M059J (cell line): ENCODE results near the gene TMEM126A. TPM values are rescaled to one million over a fixed set of nuclear protein-coding genes. Genes with fewer than 3 reads are reported as not detected.
"Not testable (repeated sequence)": the region's sequence is repeated elsewhere in the genome, so short reads cannot be mapped to it uniquely, and the experiment has no call there.

ENCODE experiments used
- DNase-seq: peaks from one replicate; pipeline ENCODE4 v3.0.0-alpha.2; 2012; ENCODE audit warnings: low read depth
- total RNA-seq: library from RNA; depleted of rRNA; stranded (reverse); fragments of >200 nt; shearing (Covaris generic); gene quantifications from 2 replicates; pipeline ENCODE4 v1.2.3, GENCODE V29; 2014; rRNA removed

The TMEM126A gene
- 42.1 and 60.3 TPM in 2 replicates for total RNA-seq

- DNase-seq, result peak; percentile 86
These were observed at the start of gene TMEM126A for GRCh38 chr11:85647604-85648299. Gene TMEM126A, plus strand, starts transcription at chr11:85647967. Its CDS starts 2,289 bp downstream, at chr11:85650256.

- DNase-seq, result no peak
These were observed 48.7 kb upstream of the TMEM126A start for GRCh38 chr11:85599083-85599482.

GRCh38 chr11:85602526-85603213 lies 45.1 kb upstream of the TMEM126A start:
- no peak for DNase-seq

- DNase-seq, result no peak
These were observed 44.5 kb upstream of the TMEM126A start for GRCh38 chr11:85603220-85603619.

GRCh38 chr11:85606237-85606636 lies 41.5 kb upstream of the TMEM126A start:
- DNase-seq, result not testable (repeated sequence)

- not testable (repeated sequence) for DNase-seq
These were observed 39.1 kb upstream of the TMEM126A start for GRCh38 chr11:85608621-85609020.

GRCh38 chr11:85609286-85609685 lies 38.5 kb upstream of the TMEM126A start:
- DNase-seq, result peak; percentile 60

GRCh38 chr11:85611643-85612042 lies 36.1 kb upstream of the TMEM126A start:
- DNase-seq, result not testable (repeated sequence)

- peak; percentile 43 for DNase-seq
These were observed 28.3 kb upstream of the TMEM126A start for GRCh38 chr11:85619499-85619898.

- no peak for DNase-seq
These were observed 27.5 kb upstream of the TMEM126A start for GRCh38 chr11:85620256-85620655.

- no peak for DNase-seq
These were observed 21.3 kb upstream of the TMEM126A start for GRCh38 chr11:85626496-85626895.

- peak; percentile 64 for DNase-seq
These were observed 20.3 kb upstream of the TMEM126A start, which contains the start of gene DLG2 for GRCh38 chr11:85627332-85627997. Gene DLG2, minus strand, starts transcription at chr11:85627344.

GRCh38 chr11:85627998-85628770 lies 19.6 kb upstream of the TMEM126A start, which contains the start of gene TMEM126B:
Gene TMEM126B, plus strand, starts transcription at chr11:85628593. Its CDS starts 15 bp downstream, at chr11:85628608.
- peak; percentile 98 for DNase-seq

GRCh38 chr11:85628771-85629341 lies 18.9 kb upstream of the TMEM126A start:
- DNase-seq, result no peak

GRCh38 chr11:85634747-85635146 lies 13.0 kb upstream of the TMEM126A start:
- no peak for DNase-seq

GRCh38 chr11:85643191-85643614 lies 4.6 kb upstream of the TMEM126A start:
- peak; percentile 69 for DNase-seq

- no peak for DNase-seq
These were observed 689 bp upstream of the TMEM126A start for GRCh38 chr11:85647078-85647477.

GRCh38 chr11:85651118-85651517 lies 3.4 kb downstream of the TMEM126A start:
- no peak for DNase-seq

- no peak for DNase-seq
These were observed 5.2 kb downstream of the TMEM126A start for GRCh38 chr11:85652786-85653447.

GRCh38 chr11:85654343-85654742 lies 6.6 kb downstream of the TMEM126A start:
- not testable (repeated sequence) for DNase-seq

- no peak for DNase-seq
These were observed 9.0 kb downstream of the TMEM126A start for GRCh38 chr11:85656777-85657176.
